Nephron (organoid): ENCODE results near the gene ZNF627.
A peak's percentile ranks its signal among the peaks of the same experiment; 100 is the strongest.

Experiments
- H3K27ac Mint-ChIP-seq, 3 experiments: 2 replicates each; pipeline ENCODE4 v1.8.0; 2020; ENCODE audit warnings: mixed read lengths in 3 of 3, mild to moderate bottlenecking in 2 of 3, moderate library complexity in 1 of 3
- H3K27me3 Mint-ChIP-seq: 2 replicates; pipeline ENCODE4 v1.8.0; 2021; ENCODE audit warnings: low read depth, mild to moderate bottlenecking, moderate library complexity, mixed read lengths
- H3K36me3 Mint-ChIP-seq: 2 replicates; pipeline ENCODE4 v1.8.0; 2020; ENCODE audit warnings: low read depth, mixed read lengths
- H3K4me1 Mint-ChIP-seq: 2 replicates; pipeline ENCODE4 v1.8.0; 2020; ENCODE audit warnings: mixed read lengths
- H3K4me3 Mint-ChIP-seq, 3 experiments: 2 replicates each; pipeline ENCODE4 v1.8.0; 2020; ENCODE audit warnings: mild to moderate bottlenecking in 3 of 3, mixed read lengths in 3 of 3, moderate library complexity in 2 of 3
- H3K9me3 Mint-ChIP-seq: 2 replicates; pipeline ENCODE4 v1.8.0; 2020; ENCODE audit warnings: mixed read lengths
- TF ChIP-seq, protein P1 (sequence below), 3 experiments: fragments of 200-600 bp; sonication (generic); IDR thresholded peaks; one replicate each; pipeline ENCODE4 v1.5.0; 2021; ENCODE audit warnings: antibody characterized with exemption in 3 of 3; ENCODE audit not compliant: unreplicated experiment in 3 of 3

Gene ZNF627

DNA sequence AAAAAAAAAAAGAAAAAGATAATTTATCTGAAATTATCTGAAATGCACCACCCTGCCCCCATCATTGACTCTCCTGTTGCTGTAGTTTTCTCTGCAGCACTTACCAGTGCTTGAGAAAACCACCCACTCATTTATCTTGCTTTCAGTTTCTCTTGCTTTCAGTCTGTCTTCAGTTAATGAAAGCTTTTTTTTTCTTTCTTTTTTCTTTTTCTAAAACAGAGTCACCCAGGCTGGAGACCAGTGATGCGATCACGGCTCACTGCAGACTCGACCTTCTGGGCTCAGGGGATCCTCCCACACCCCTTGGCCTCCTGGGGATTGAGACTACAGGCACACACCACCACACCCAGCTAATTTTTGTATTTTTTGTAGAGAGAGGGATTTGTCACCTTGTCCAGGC lies 15.5 kb upstream of the ZNF627 start:
- Mint-ChIP-seq H3K27ac (peak overlapping the region in 1 of 3 experiments; percentile 34), H3K36me3 (no peaks in the 10 kb centered on the region), H3K4me3 (no peak overlapping the region), H3K4me1 (peaks cover 3% of the 10 kb centered on the region), H3K9me3 (no peaks in the 10 kb centered on the region), H3K27me3 (peaks cover 11% of the 10 kb centered on the region)
- TF ChIP-seq, protein P1, sequence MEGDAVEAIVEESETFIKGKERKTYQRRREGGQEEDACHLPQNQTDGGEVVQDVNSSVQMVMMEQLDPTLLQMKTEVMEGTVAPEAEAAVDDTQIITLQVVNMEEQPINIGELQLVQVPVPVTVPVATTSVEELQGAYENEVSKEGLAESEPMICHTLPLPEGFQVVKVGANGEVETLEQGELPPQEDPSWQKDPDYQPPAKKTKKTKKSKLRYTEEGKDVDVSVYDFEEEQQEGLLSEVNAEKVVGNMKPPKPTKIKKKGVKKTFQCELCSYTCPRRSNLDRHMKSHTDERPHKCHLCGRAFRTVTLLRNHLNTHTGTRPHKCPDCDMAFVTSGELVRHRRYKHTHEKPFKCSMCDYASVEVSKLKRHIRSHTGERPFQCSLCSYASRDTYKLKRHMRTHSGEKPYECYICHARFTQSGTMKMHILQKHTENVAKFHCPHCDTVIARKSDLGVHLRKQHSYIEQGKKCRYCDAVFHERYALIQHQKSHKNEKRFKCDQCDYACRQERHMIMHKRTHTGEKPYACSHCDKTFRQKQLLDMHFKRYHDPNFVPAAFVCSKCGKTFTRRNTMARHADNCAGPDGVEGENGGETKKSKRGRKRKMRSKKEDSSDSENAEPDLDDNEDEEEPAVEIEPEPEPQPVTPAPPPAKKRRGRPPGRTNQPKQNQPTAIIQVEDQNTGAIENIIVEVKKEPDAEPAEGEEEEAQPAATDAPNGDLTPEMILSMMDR (IDR thresholded peaks at IDR 0.05; ENCODE audit: unreplicated experiment in 3 of 3) = no peak

DNA sequence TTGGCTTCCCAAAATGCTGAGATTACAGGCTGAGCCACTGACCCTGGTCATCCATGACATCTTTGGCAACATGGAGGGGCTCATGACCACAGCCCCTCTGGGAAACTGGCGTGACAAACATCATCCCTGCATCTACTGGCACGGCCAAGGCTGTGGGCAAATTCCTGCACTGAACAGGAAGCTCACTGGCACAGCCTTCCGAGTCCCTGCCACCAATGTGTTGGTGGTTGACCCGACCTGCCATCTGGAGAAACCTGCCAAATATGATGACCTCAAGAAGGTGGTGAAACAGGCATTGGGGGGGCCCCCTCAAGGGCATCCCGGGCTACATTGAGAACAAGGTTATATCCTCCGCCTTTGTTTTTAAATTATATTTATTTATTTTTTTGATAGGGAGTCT lies 11.0 kb upstream of the ZNF627 start:
- H3K4me1 Mint-ChIP-seq = peaks cover 3% of the 10 kb centered on the region
- H3K27ac Mint-ChIP-seq = no peak overlapping the region
- no peak overlapping the region for H3K4me3 Mint-ChIP-seq
- no peaks in the 10 kb centered on the region for H3K9me3 Mint-ChIP-seq
- peaks cover 3% of the 10 kb centered on the region for H3K27me3 Mint-ChIP-seq
- H3K36me3 Mint-ChIP-seq = no peaks in the 10 kb centered on the region
- TF ChIP-seq, protein P1 (IDR thresholded peaks at IDR 0.05; ENCODE audit: unreplicated experiment in 3 of 3) = no peak

DNA sequence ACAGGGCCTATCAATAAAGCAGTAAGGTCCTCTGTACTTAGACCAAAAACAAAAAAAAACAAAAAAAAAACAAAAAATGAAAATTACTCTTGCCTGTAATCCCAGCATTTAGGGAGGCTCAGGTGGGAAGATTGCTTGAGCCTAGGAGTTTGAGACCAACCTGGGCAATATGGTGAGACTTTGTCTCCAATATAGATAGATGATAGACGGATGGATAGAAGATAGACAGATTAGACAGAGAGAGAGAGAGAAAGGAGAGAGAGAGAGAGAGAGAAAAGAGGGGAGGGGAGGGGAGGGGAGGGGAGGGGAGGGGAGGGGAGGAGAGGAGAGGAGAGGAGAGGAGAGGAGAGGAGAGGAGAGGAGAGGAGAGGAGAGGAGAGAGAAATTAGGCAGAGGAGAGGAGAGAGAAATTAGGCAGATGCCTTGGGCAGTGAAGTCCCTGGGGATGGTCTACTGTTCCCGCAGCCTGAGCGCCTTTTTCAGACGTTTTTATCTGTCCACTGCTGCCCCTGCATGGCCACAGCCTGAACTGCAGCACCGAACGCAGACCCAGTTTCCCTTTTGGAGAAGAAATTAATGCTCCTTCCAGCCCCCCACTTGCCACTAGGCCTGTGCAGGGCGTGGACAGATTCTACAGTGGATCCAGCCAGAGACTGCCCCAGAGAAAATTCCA lies 9.8 kb upstream of the ZNF627 start:
- Mint-ChIP-seq H3K27ac (peak overlapping the region in 1 of 3 experiments; percentile 58), H3K4me1 (no peaks in the 10 kb centered on the region), H3K4me3 (no peak overlapping the region), H3K27me3 (peaks cover 3% of the 10 kb centered on the region), H3K9me3 (no peaks in the 10 kb centered on the region), H3K36me3 (no peaks in the 10 kb centered on the region)
- TF ChIP-seq, protein P1 (IDR thresholded peaks at IDR 0.05; ENCODE audit: unreplicated experiment in 3 of 3) = peak; percentile 84 to 88 (median 84)

DNA sequence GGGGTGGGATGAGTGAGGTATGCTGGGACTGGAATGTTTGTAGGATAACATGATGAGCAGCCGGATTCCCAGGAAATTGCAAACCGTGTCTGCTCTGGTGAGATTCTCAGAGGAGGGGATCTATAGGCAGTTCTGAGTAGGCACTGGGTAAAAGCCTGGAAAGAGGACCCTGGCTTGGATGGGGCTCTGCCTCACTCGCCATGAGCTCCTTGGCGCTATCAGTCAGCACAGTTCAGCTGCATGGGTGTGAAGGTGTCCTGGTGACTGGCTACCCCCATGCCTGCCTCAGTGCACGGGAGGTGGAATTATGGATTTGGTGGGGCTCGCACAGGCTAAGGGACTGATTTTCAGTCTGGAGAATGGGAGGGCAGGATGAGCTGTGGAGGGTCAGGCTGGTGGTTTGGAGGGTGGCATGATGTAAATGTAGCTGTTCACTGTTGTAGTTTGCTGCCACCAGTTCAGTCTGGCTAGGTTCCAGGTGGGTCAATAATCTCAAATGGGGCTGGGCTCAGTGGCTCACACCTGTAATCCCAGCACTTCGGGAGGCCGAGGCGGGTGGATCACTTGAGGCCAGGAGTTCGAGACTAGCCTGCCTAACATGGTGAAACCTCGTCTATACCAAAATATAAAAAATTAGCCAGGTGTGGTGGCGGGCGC lies 9.2 kb upstream of the ZNF627 start:
- Mint-ChIP-seq H3K9me3 (no peaks in the 10 kb centered on the region), H3K4me1 (no peaks in the 10 kb centered on the region), H3K36me3 (no peaks in the 10 kb centered on the region), H3K4me3 (no peak overlapping the region), H3K27ac (peak overlapping the region in 1 of 3 experiments; percentile 58), H3K27me3 (peaks cover 3% of the 10 kb centered on the region)
- TF ChIP-seq, protein P1 (IDR thresholded peaks at IDR 0.05; ENCODE audit: unreplicated experiment in 3 of 3) = peak in 2 of 3 experiments; percentile 17 to 22

DNA sequence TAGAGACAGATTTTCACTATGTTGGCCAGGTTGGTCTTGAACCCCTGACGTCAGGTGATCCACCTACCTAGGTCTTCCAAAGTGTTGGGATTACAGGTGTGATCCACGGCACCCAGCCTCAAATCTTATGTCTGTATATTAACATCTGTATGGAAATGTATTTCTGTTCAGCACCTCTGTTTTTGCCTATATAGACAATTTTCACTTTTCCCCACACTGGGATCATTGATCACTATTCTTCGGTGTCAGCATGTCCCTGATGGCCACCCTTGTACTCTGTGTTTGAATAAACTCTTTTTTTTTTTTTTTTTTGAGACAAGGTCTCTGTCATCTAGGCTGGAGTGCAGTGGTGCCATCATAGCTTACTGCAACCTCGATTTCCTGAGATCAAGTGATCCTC lies 3.2 kb upstream of the ZNF627 start:
- peaks cover 7% of the 10 kb centered on the region for H3K9me3 Mint-ChIP-seq
- no peak overlapping the region for H3K4me3 Mint-ChIP-seq
- H3K27ac Mint-ChIP-seq = no peak overlapping the region
- no peaks in the 10 kb centered on the region for H3K27me3 Mint-ChIP-seq
- peaks cover 18% of the 10 kb centered on the region for H3K36me3 Mint-ChIP-seq
- H3K4me1 Mint-ChIP-seq = peaks cover 11% of the 10 kb centered on the region
- TF ChIP-seq, protein P1 (IDR thresholded peaks at IDR 0.05; ENCODE audit: unreplicated experiment in 3 of 3) = no peak
